Neural crest cell (in vitro differentiated cells): Measurements from ENCODE around the gene SQSTM1. TPM values are rescaled to one million over a fixed set of nuclear protein-coding genes. Genes with fewer than 3 reads are reported as not detected.

Source experiments
- DNase-seq: peaks from one replicate; pipeline ENCODE4 v3.0.0; 2021; ENCODE audit warnings: low read depth, mixed read lengths, low spot score
- H3K27ac Mint-ChIP-seq: one replicate; pipeline ENCODE4 v1.8.0; 2021; ENCODE audit warnings: mild to moderate bottlenecking, mixed read lengths; ENCODE audit not compliant: unreplicated experiment
- H3K27me3 Mint-ChIP-seq: 2 replicates; pipeline ENCODE4 v1.8.0; 2021; ENCODE audit warnings: low read depth, mild to moderate bottlenecking, mixed read lengths
- H3K36me3 Mint-ChIP-seq: 2 replicates; pipeline ENCODE4 v1.8.0; 2021; ENCODE audit warnings: low read depth, mild to moderate bottlenecking, mixed read lengths
- H3K4me1 Mint-ChIP-seq: 2 replicates; pipeline ENCODE4 v1.8.0; 2021; ENCODE audit warnings: mixed read lengths
- H3K4me3 Mint-ChIP-seq: one replicate; pipeline ENCODE4 v1.8.0; 2021; ENCODE audit warnings: mild to moderate bottlenecking, mixed read lengths
- H3K9me3 Mint-ChIP-seq: 2 replicates; pipeline ENCODE4 v1.8.0; 2021; ENCODE audit warnings: mixed read lengths
- CTCF ChIP-seq: fragments of 200-600 bp; sonication (generic); conservative IDR thresholded peaks from 2 replicates; pipeline ENCODE4 v1.5.0; 2021; ENCODE audit warnings: antibody characterized with exemption, mild to moderate bottlenecking
- microRNA-seq: library from miRNA; unstranded; fragments of <30 nt; microRNA quantifications from one replicate; pipeline ENCODE4, GENCODE V29; 2020
- total RNA-seq: library from RNA; stranded (reverse); gene quantifications from 2 replicates; pipeline ENCODE4 v1.2.1, GENCODE V29; 2021

The SQSTM1 gene
- total RNA-seq, 1 donor from 2014 or later: 69.5 TPM

GRCh38 chr5:179887095-179887494 lies 66.4 kb downstream of the SQSTM1 start:
- no peak overlapping the region for H3K27ac Mint-ChIP-seq
- no peak overlapping the region for H3K4me3 Mint-ChIP-seq
- no peaks in the 10 kb centered on the region for H3K4me1 Mint-ChIP-seq
- no peak for DNase-seq
- no peaks in the 10 kb centered on the region for H3K27me3 Mint-ChIP-seq
- H3K9me3 Mint-ChIP-seq: peaks cover 19% of the 10 kb centered on the region
- peaks cover 48% of the 10 kb centered on the region for H3K36me3 Mint-ChIP-seq
- TF ChIP-seq CTCF: no peak

Small RNA genes lying within 50 kb of the gene (microRNA-seq; reads per million reads assigned to microRNA genes)
- 37.9 reads per million, percentile 45 among the genes with 10 or more reads in this experiment for gene MIR1229

Other genes with a start within 250 kb of the SQSTM1 start
- 1,155 and 1,166 TPM in 2 replicates for gene HNRNPH1, start 197.2 kb upstream of the SQSTM1 start, total RNA-seq
- not detected in 2 replicates for gene CBY3, start 139.9 kb upstream of the SQSTM1 start, total RNA-seq
- 652 and 682 TPM in 2 replicates for gene CANX, start 121.9 kb upstream of the SQSTM1 start, total RNA-seq
- gene MAML1, start 88.1 kb upstream of the SQSTM1 start, total RNA-seq: 57.6 and 59.1 TPM in 2 replicates
- 2.4 and 3.3 TPM in 2 replicates for gene LTC4S, start 26.9 kb upstream of the SQSTM1 start, total RNA-seq
- 120 and 124 TPM in 2 replicates for gene MGAT4B, start 14.0 kb upstream of the SQSTM1 start, total RNA-seq
- gene MRNIP, start 37.9 kb downstream of the SQSTM1 start, total RNA-seq: 40.9 and 42.2 TPM in 2 replicates
- 101 and 107 TPM in 2 replicates for gene TBC1D9B, start 87.0 kb downstream of the SQSTM1 start, total RNA-seq